Loucy (cell line): Measurements from ENCODE around the gene WEE1.
"Not testable (repeated sequence)": the region's sequence is repeated elsewhere in the genome, so short reads cannot be mapped to it uniquely, and the experiment has no call there.

Source experiments
- H2AFZ ChIP-seq: fragments of 200-600 bp; sonication (generic); 2 replicates; pipeline ENCODE4 v1.6.0; 2016; ENCODE audit warnings: antibody characterized with exemption, mild to moderate bottlenecking, low read length, moderate library complexity
- H3F3A ChIP-seq: fragments of 200-600 bp; 2 replicates; pipeline ENCODE4 v1.6.0; 2016; ENCODE audit warnings: antibody characterized with exemption, low read depth, mild to moderate bottlenecking
- H3K27me3 ChIP-seq: fragments of 200-600 bp; sonication (generic); 2 replicates; pipeline ENCODE4 v1.6.1; 2014; ENCODE audit warnings: low read length, mild to moderate bottlenecking; ENCODE audit not compliant: insufficient read depth, poor library complexity, severe bottlenecking
- H3K36me3 ChIP-seq: fragments of 200-600 bp; sonication (generic); 2 replicates; pipeline ENCODE4 v1.6.1; 2016; ENCODE audit warnings: low read length; ENCODE audit not compliant: insufficient read depth
- H3K4me1 ChIP-seq: fragments of 200-600 bp; sonication (generic); 2 replicates; pipeline ENCODE4 v1.5.1; 2014; ENCODE audit warnings: low read length, mild to moderate bottlenecking; ENCODE audit not compliant: insufficient read depth, poor library complexity, severe bottlenecking
- H3K4me2 ChIP-seq: fragments of 200-600 bp; sonication (generic); 2 replicates; pipeline ENCODE4 v1.6.0; 2014; ENCODE audit warnings: antibody characterized with exemption, low read length, low read depth, mild to moderate bottlenecking; ENCODE audit not compliant: poor library complexity, severe bottlenecking
- H3K4me3 ChIP-seq: fragments of 200-600 bp; sonication (generic); 2 replicates; pipeline ENCODE4 v1.5.1; 2014; ENCODE audit warnings: low read length, mild to moderate bottlenecking, mixed read lengths; ENCODE audit not compliant: poor library complexity, severe bottlenecking
- H3K79me2 ChIP-seq: fragments of 200-600 bp; sonication (generic); 2 replicates; pipeline ENCODE4 v1.6.1; 2014; ENCODE audit warnings: low read length; ENCODE audit not compliant: insufficient read depth
- H3K9ac ChIP-seq: fragments of 200-600 bp; sonication (generic); 2 replicates; pipeline ENCODE4 v1.6.0; 2014; ENCODE audit warnings: mild to moderate bottlenecking, low read depth, low read length, moderate library complexity; ENCODE audit not compliant: poor library complexity, severe bottlenecking
- H3K9me2 ChIP-seq: fragments of 200-600 bp; sonication (generic); replicated peaks from 2 replicates; pipeline ENCODE4 v1.6.1; 2016; ENCODE audit warnings: low read depth, low read length, mixed read lengths
- H3K9me3 ChIP-seq: fragments of 200-600 bp; sonication (generic); 2 replicates; pipeline ENCODE4 v1.6.1; 2014; ENCODE audit warnings: mild to moderate bottlenecking, antibody characterized with exemption, low read length, low read depth; ENCODE audit not compliant: insufficient read depth
- H4K20me1 ChIP-seq: fragments of 200-600 bp; sonication (generic); 2 replicates; pipeline ENCODE4 v1.6.0; 2014; ENCODE audit warnings: antibody characterized with exemption, low read length, mild to moderate bottlenecking; ENCODE audit not compliant: insufficient read depth, poor library complexity, severe bottlenecking
- EZH2phosphoT487 ChIP-seq: fragments of 200-600 bp; IDR thresholded peaks from 2 replicates; pipeline ENCODE4 v1.6.1; 2018; ENCODE audit warnings: antibody characterized with exemption, mild to moderate bottlenecking, moderate library complexity, borderline replicate concordance
- TF ChIP-seq, protein P1 (sequence below): fragments of 200-600 bp; sonication (generic); conservative IDR thresholded peaks from 2 replicates; pipeline ENCODE4 v1.5.1; 2014; ENCODE audit warnings: mild to moderate bottlenecking, antibody characterized with exemption, low read length

Gene WEE1

GRCh38 chr11:9538548-9538947, 34.9 kb upstream of the WEE1 start:
- no peaks in the 10 kb centered on the region for H3K9me3 ChIP-seq

GRCh38 chr11:9549216-9549615, 24.3 kb upstream of the WEE1 start:
- H3K79me2 ChIP-seq, H3K4me2 ChIP-seq, H3F3A ChIP-seq, H3K9ac ChIP-seq, H3K36me3 ChIP-seq, H3K27me3 ChIP-seq, H4K20me1 ChIP-seq, H3K4me1 ChIP-seq, H3K4me3 ChIP-seq, H2AFZ ChIP-seq, H3K9me2 ChIP-seq, H3K9me3 ChIP-seq: not testable (repeated sequence)

More at GRCh38 chr11:9538548-9538947, 34.9 kb upstream of the WEE1 start:
- Histone ChIP-seq H3K9me2 (no peaks in the 10 kb centered on the region), H3K79me2 (no peaks in the 10 kb centered on the region), H2AFZ (no peak overlapping the region), H3K36me3 (no peaks in the 10 kb centered on the region), H3K4me3 (no peak overlapping the region), H3K27me3 (no peaks in the 10 kb centered on the region), H3K4me2 (no peak overlapping the region), H4K20me1 (no peaks in the 10 kb centered on the region), H3K4me1 (no peaks in the 10 kb centered on the region), H3K9ac (no peak overlapping the region), H3F3A (no peaks in the 10 kb centered on the region)
- no peak for TF ChIP-seq EZH2phosphoT487
- TF ChIP-seq, protein P1, sequence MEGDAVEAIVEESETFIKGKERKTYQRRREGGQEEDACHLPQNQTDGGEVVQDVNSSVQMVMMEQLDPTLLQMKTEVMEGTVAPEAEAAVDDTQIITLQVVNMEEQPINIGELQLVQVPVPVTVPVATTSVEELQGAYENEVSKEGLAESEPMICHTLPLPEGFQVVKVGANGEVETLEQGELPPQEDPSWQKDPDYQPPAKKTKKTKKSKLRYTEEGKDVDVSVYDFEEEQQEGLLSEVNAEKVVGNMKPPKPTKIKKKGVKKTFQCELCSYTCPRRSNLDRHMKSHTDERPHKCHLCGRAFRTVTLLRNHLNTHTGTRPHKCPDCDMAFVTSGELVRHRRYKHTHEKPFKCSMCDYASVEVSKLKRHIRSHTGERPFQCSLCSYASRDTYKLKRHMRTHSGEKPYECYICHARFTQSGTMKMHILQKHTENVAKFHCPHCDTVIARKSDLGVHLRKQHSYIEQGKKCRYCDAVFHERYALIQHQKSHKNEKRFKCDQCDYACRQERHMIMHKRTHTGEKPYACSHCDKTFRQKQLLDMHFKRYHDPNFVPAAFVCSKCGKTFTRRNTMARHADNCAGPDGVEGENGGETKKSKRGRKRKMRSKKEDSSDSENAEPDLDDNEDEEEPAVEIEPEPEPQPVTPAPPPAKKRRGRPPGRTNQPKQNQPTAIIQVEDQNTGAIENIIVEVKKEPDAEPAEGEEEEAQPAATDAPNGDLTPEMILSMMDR: no peak

- Histone ChIP-seq H4K20me1 (no peaks in the 10 kb centered on the region), H3K9me3 (no peaks in the 10 kb centered on the region), H3F3A (no peaks in the 10 kb centered on the region), H3K36me3 (no peaks in the 10 kb centered on the region), H3K79me2 (no peaks in the 10 kb centered on the region), H3K4me3 (no peak overlapping the region), H3K27me3 (no peaks in the 10 kb centered on the region), H3K9ac (no peak overlapping the region), H2AFZ (peak overlapping the region; percentile 86), H3K4me2 (no peak overlapping the region), H3K4me1 (peaks cover 6% of the 10 kb centered on the region), H3K9me2 (no peaks in the 10 kb centered on the region)
- TF ChIP-seq, protein P1: no peak
- TF ChIP-seq EZH2phosphoT487: no peak
These were observed 23.3 kb upstream of the WEE1 start for GRCh38 chr11:9550191-9550628.

- Histone ChIP-seq H3K4me2 (no peak overlapping the region), H3K36me3 (no peaks in the 10 kb centered on the region), H3K9me3 (no peaks in the 10 kb centered on the region), H3K4me1 (no peaks in the 10 kb centered on the region), H4K20me1 (no peaks in the 10 kb centered on the region), H3K9me2 (no peaks in the 10 kb centered on the region), H3K9ac (no peak overlapping the region), H2AFZ (no peak overlapping the region), H3K79me2 (no peaks in the 10 kb centered on the region), H3F3A (no peaks in the 10 kb centered on the region), H3K4me3 (no peak overlapping the region), H3K27me3 (no peaks in the 10 kb centered on the region)
- TF ChIP-seq, protein P1: no peak
- no peak for TF ChIP-seq EZH2phosphoT487
These were observed 12.0 kb upstream of the WEE1 start for GRCh38 chr11:9561279-9561982.
